ENCODE data around the gene PDGFRB. TPM values are rescaled to one million over a fixed set of nuclear protein-coding genes. Genes with fewer than 3 reads are reported as not detected.

The PDGFRB gene
- total and polyA plus RNA-seq, 7 donors: 14.6 to 56.0 (median 34.0) TPM

GRCh38 chr5:150113047-150113744 lies 42.4 kb downstream of the PDGFRB start:
- Histone ChIP-seq H3K4me3 (no peak overlapping the region), H3K27me3 (ENCODE audit: insufficient read depth in 3 of 3, low read length in 2 of 3) (no peaks in the 10 kb centered on the region), H3K36me3 (ENCODE audit: insufficient read depth in 1 of 2, low read depth in 1 of 2) (peaks cover 0 to 4% of the 10 kb centered on the region in 2 donors), H3K9me3 (no peaks in the 10 kb centered on the region), H3K27ac (peak overlapping the region; percentile 36), H3K4me1 (no peaks in the 10 kb centered on the region)
- TF ChIP-seq CTCF (IDR thresholded peaks at IDR 0.05): no peak
- WGBS, 3 donors: 75 to 76% (median 75%) methylated on average over 18 of the region's 18 CpGs
- ATAC-seq (peak in 3 of 4 donors; percentile 22 to 42 (median 41)), DNase-seq (no peak)
- intact Hi-C loops (cut with DNase I): no loop called here

GRCh38 chr5:150112201-150113046 lies 43.2 kb downstream of the PDGFRB start:
- Histone ChIP-seq H3K27ac (peak overlapping the region; percentile 36), H3K4me1 (no peaks in the 10 kb centered on the region), H3K27me3 (ENCODE audit: insufficient read depth in 3 of 3, low read length in 2 of 3) (no peaks in the 10 kb centered on the region), H3K36me3 (ENCODE audit: insufficient read depth in 1 of 2, low read depth in 1 of 2) (peaks cover 0 to 4% of the 10 kb centered on the region in 2 donors), H3K4me3 (no peak overlapping the region), H3K9me3 (no peaks in the 10 kb centered on the region)
- peak; percentile 30 to 55 (median 41) for ATAC-seq
- no peak for TF ChIP-seq CTCF (IDR thresholded peaks at IDR 0.05)
- intact Hi-C loops (cut with DNase I): no loop called here
- WGBS, 3 donors: 56 to 71% (median 62%) methylated on average over 6 of the region's 6 CpGs
- DNase-seq: peak; percentile 73 to 78

- Histone ChIP-seq H3K4me1 (no peaks in the 10 kb centered on the region), H3K9me3 (no peaks in the 10 kb centered on the region), H3K27ac (no peak overlapping the region), H3K4me3 (no peak overlapping the region), H3K36me3 (ENCODE audit: insufficient read depth in 1 of 2, low read depth in 1 of 2) (peaks cover 0 to 4% of the 10 kb centered on the region in 2 donors), H3K27me3 (ENCODE audit: insufficient read depth in 3 of 3, low read length in 2 of 3) (no peaks in the 10 kb centered on the region)
- DNase-seq (no peak), ATAC-seq (no peak)
- intact Hi-C loops (cut with DNase I): no loop called here
- TF ChIP-seq CTCF (IDR thresholded peaks at IDR 0.05): no peak
- 82 to 88% (median 84%) methylated on average over 8 of the region's 8 CpGs for WGBS, 3 donors
Observed at GRCh38 chr5:150111122-150111521, 44.5 kb downstream of the PDGFRB start.

- no peaks in the 10 kb centered on the region for H3K4me1 ChIP-seq
- intact Hi-C loops (cut with DNase I): loop anchor here in 1 of 2 donors (10.0 kb wide), 1 partner anchor 665 kb away; the partner anchor contains the start of gene SMIM3
- H3K4me3 ChIP-seq: no peak overlapping the region
- H3K27ac ChIP-seq: no peak overlapping the region
- 66 to 86% (median 72%) methylated on average over 4 of the region's 4 CpGs for WGBS, 3 donors
- no peak for TF ChIP-seq CTCF (IDR thresholded peaks at IDR 0.05)
- H3K9me3 ChIP-seq: no peaks in the 10 kb centered on the region
- DNase-seq: no peak
- H3K36me3 ChIP-seq (ENCODE audit: insufficient read depth in 1 of 2, low read depth in 1 of 2): no peaks in the 10 kb centered on the region
- no peak for ATAC-seq
- H3K27me3 ChIP-seq (ENCODE audit: insufficient read depth in 3 of 3, low read length in 2 of 3): no peaks in the 10 kb centered on the region
Observed at GRCh38 chr5:150109921-150110320, 45.7 kb downstream of the PDGFRB start.
